ENCODE measurements around the gene AKR1C8. TPM values are rescaled to one million over a fixed set of nuclear protein-coding genes. Genes with fewer than 3 reads are reported as not detected.

The AKR1C8 gene
- total and polyA plus RNA-seq, 2 donors (not counting 3 experiments of a cell fraction or from before 2014, with no cell fraction given), result not detected

DNA sequence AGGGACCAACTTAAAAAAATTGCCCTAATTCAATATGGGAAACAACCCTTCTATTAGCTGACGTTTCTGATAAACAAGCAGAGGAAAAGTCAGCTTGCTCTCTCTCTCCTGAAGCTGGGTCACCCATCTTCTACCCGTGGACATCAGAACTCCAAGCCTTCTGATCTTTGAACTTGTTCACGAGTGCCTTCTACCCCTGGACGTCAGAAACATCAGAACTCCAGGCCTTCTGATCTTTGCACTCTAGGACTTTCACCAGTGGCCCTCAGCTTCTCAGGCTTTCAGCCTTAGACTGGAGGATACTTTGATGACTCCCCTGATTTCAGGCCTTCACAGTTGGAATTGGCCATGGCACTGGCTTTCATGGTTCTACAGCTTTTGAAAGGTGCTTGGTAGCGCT lies 41.8 kb downstream of the AKR1C8 start:
- Histone ChIP-seq H3K27me3 (ENCODE audit: control insufficient read depth in 2 of 2, insufficient read depth in 2 of 2, low read length in 2 of 2) (no peaks in the 10 kb centered on the region), H3K4me2 (ENCODE audit: insufficient read depth, low read length) (no peak overlapping the region), H2AFZ (ENCODE audit: low read depth, low read length) (no peak overlapping the region), H3K9me1 (replicated peaks; ENCODE audit: control insufficient read depth, extremely low read depth, insufficient read depth, low read length) (no peaks in the 10 kb centered on the region), H3K9ac (replicated peaks; ENCODE audit: extremely low read depth, insufficient read depth, low read length) (no peak overlapping the region), H4K20me1 (replicated peaks; ENCODE audit: control insufficient read depth, extremely low read depth, insufficient read depth, low read length) (no peaks in the 10 kb centered on the region), H3K4me1 (ENCODE audit: control insufficient read depth, extremely low read depth, insufficient read depth, low read length) (no peaks in the 10 kb centered on the region), H3K36me3 (ENCODE audit: control insufficient read depth in 2 of 2, extremely low read depth in 1 of 2, insufficient read depth in 2 of 2, low read length in 2 of 2) (no peaks in the 10 kb centered on the region), H3K9me3 (replicated peaks; ENCODE audit: control insufficient read depth, insufficient read depth, low read length) (no peaks in the 10 kb centered on the region), H3K27ac (ENCODE audit: insufficient read depth, low read depth, low read length) (no peak overlapping the region), H3K4me3 (replicated peaks in 1 of 3; ENCODE audit: insufficient read depth in 1 of 3, low read depth in 1 of 3, low read length in 3 of 3) (no peak overlapping the region), H3K79me2 (ENCODE audit: control insufficient read depth, insufficient read depth, low read length) (no peaks in the 10 kb centered on the region)
- dilution Hi-C loops (cut with MboI; ENCODE audit: extremely low pct_ligation_motif_present, low sequenced_read_pairs) (no loop called here), intact Hi-C loops (cut with micrococcal nuclease) (no loop called here)
- FAIRE-seq (no peak), DNase-seq (ENCODE audit: low read depth, low spot score) (no peak)
- ChIA-PET CTCF (no interaction called here), POLR2A (no interaction called here)
- no TSS peak for BruUV-seq (replicated peaks)
- TF ChIP-seq MYC (IDR thresholded peaks at IDR 0.05; ENCODE audit: low read depth, low read length) (no peak), JUN (IDR thresholded peaks at IDR 0.05; ENCODE audit: borderline replicate concordance, insufficient read depth, insufficient read length, low read depth) (no peak), EZH2 (IDR thresholded peaks at IDR 0.05; ENCODE audit: borderline replicate concordance, low read depth, low read length, severe bottlenecking) (no peak), GATA2 (IDR thresholded peaks at IDR 0.05; ENCODE audit: insufficient read depth, insufficient read length, low read depth, low read length) (no peak), FOS (IDR thresholded peaks at IDR 0.05; ENCODE audit: borderline replicate concordance, insufficient read depth, low read length) (no peak), POLR2A (IDR thresholded peaks at IDR 0.05; ENCODE audit: low read depth, low read length) (no peak), POLR2AphosphoS5 (IDR thresholded peaks at IDR 0.05; ENCODE audit: insufficient read depth, low read depth, low read length) (no peak)
- TF ChIP-seq, protein P1, sequence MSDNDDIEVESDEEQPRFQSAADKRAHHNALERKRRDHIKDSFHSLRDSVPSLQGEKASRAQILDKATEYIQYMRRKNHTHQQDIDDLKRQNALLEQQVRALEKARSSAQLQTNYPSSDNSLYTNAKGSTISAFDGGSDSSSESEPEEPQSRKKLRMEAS (IDR thresholded peaks at IDR 0.05; ENCODE audit: insufficient read depth, insufficient read length), result no peak
- TF ChIP-seq, protein P2, sequence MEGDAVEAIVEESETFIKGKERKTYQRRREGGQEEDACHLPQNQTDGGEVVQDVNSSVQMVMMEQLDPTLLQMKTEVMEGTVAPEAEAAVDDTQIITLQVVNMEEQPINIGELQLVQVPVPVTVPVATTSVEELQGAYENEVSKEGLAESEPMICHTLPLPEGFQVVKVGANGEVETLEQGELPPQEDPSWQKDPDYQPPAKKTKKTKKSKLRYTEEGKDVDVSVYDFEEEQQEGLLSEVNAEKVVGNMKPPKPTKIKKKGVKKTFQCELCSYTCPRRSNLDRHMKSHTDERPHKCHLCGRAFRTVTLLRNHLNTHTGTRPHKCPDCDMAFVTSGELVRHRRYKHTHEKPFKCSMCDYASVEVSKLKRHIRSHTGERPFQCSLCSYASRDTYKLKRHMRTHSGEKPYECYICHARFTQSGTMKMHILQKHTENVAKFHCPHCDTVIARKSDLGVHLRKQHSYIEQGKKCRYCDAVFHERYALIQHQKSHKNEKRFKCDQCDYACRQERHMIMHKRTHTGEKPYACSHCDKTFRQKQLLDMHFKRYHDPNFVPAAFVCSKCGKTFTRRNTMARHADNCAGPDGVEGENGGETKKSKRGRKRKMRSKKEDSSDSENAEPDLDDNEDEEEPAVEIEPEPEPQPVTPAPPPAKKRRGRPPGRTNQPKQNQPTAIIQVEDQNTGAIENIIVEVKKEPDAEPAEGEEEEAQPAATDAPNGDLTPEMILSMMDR (IDR thresholded peaks at IDR 0.05; ENCODE audit: extremely low read depth in 1 of 2, insufficient read depth in 1 of 2, low read depth in 1 of 2, low read length in 2 of 2), result no peak
